SK-N-MC (cell line): ENCODE data around the gene APBA2.

Experiments
- DNase-seq: peaks from one replicate; pipeline ENCODE4 v3.0.0-alpha.2; 2011; ENCODE audit warnings: low read depth, low spot score
- H3K27ac ChIP-seq: fragments of 200-600 bp; sonication (generic); 2 replicates; pipeline ENCODE4 v1.5.1; 2016; ENCODE audit warnings: mixed run types
- H3K36me3 ChIP-seq: fragments of 200-600 bp; sonication (generic); 2 replicates; pipeline ENCODE4 v1.6.1; 2017; ENCODE audit warnings: antibody characterized with exemption, low read length, mixed read lengths; ENCODE audit not compliant: insufficient read depth
- H3K4me3 ChIP-seq: fragments of 200-600 bp; sonication (generic); 2 replicates; pipeline ENCODE4 v1.5.1; 2016
- H3K9ac ChIP-seq: fragments of 200-600 bp; sonication (generic); 2 replicates; pipeline ENCODE4 v1.8.0; 2017; ENCODE audit warnings: mixed run types, mixed read lengths; ENCODE audit not compliant: insufficient read length
- H3K9me3 ChIP-seq: fragments of 200-600 bp; sonication (generic); 2 replicates; pipeline ENCODE4 v1.6.1; 2017; ENCODE audit warnings: low read depth, mild to moderate bottlenecking, antibody characterized with exemption, low read length, moderate library complexity, mixed read lengths
- EZH2 ChIP-seq: fragments of 200-600 bp; sonication (generic); IDR thresholded peaks from one replicate; pipeline ENCODE4 v1.6.1; 2017; ENCODE audit warnings: antibody characterized with exemption
- FOXP2 ChIP-seq: optimal IDR thresholded peaks from 2 replicates; pipeline ENCODE3; 2011; ENCODE audit warnings: mild to moderate bottlenecking, moderate library complexity; ENCODE audit not compliant: insufficient read depth; ENCODE audit errors: extremely low read length, control extremely low read depth
- POLR2AphosphoS5 ChIP-seq: IDR thresholded peaks from 2 replicates; pipeline ENCODE4 v1.6.1; 2012; ENCODE audit warnings: mild to moderate bottlenecking, low read depth, low read length, borderline replicate concordance

Gene APBA2

GRCh38 chr15:29056839-29057450, 171.2 kb downstream of the APBA2 start:
- Histone ChIP-seq H3K9me3 (no peaks in the 10 kb centered on the region), H3K27ac (no peak overlapping the region), H3K36me3 (no peaks in the 10 kb centered on the region), H3K9ac (no peak overlapping the region), H3K4me3 (no peak overlapping the region)
- TF ChIP-seq POLR2AphosphoS5 (no peak), EZH2 (no peak), FOXP2 (no peak)
- DNase-seq: no peak

- H3K27ac ChIP-seq: no peak overlapping the region
Measured at GRCh38 chr15:29057856-29058255, 172.1 kb downstream of the APBA2 start.

GRCh38 chr15:29058903-29059539, 173.2 kb downstream of the APBA2 start:
- Histone ChIP-seq H3K36me3 (no peaks in the 10 kb centered on the region), H3K9me3 (no peaks in the 10 kb centered on the region), H3K4me3 (no peak overlapping the region), H3K9ac (no peak overlapping the region), H3K27ac (no peak overlapping the region)
- DNase-seq: no peak
- TF ChIP-seq EZH2: no peak
- no peak for TF ChIP-seq FOXP2
- TF ChIP-seq POLR2AphosphoS5: no peak

More at GRCh38 chr15:29057856-29058255, 172.1 kb downstream of the APBA2 start:
- TF ChIP-seq FOXP2 (no peak), POLR2AphosphoS5 (no peak), EZH2 (no peak)
- Histone ChIP-seq H3K9ac (no peak overlapping the region), H3K36me3 (no peaks in the 10 kb centered on the region), H3K9me3 (no peaks in the 10 kb centered on the region), H3K4me3 (no peak overlapping the region)
- no peak for DNase-seq

- H3K27ac ChIP-seq: no peak overlapping the region
- no peak for DNase-seq
- no peak for TF ChIP-seq POLR2AphosphoS5
- no peak for TF ChIP-seq EZH2
- no peak for TF ChIP-seq FOXP2
- no peak overlapping the region for H3K4me3 ChIP-seq
- no peaks in the 10 kb centered on the region for H3K36me3 ChIP-seq
- no peaks in the 10 kb centered on the region for H3K9me3 ChIP-seq
- H3K9ac ChIP-seq: no peak overlapping the region
Measured at GRCh38 chr15:29059871-29060640, 174.3 kb downstream of the APBA2 start.

GRCh38 chr15:29061746-29062145, 176.0 kb downstream of the APBA2 start:
- no peak overlapping the region for H3K4me3 ChIP-seq
- DNase-seq: no peak
- H3K36me3 ChIP-seq: no peaks in the 10 kb centered on the region
- no peaks in the 10 kb centered on the region for H3K9me3 ChIP-seq
- no peak overlapping the region for H3K27ac ChIP-seq
- no peak for TF ChIP-seq FOXP2
- TF ChIP-seq EZH2: no peak
- no peak for TF ChIP-seq POLR2AphosphoS5
- H3K9ac ChIP-seq: no peak overlapping the region

- no peaks in the 10 kb centered on the region for H3K9me3 ChIP-seq
Measured at GRCh38 chr15:29062179-29062591, 176.4 kb downstream of the APBA2 start.

GRCh38 chr15:29062626-29063025, 176.9 kb downstream of the APBA2 start:
- H3K4me3 ChIP-seq: no peak overlapping the region
- H3K9ac ChIP-seq: no peak overlapping the region
- no peak for DNase-seq
- no peaks in the 10 kb centered on the region for H3K36me3 ChIP-seq
- TF ChIP-seq FOXP2: no peak
- no peak for TF ChIP-seq EZH2
- no peak overlapping the region for H3K27ac ChIP-seq
- no peaks in the 10 kb centered on the region for H3K9me3 ChIP-seq

More at GRCh38 chr15:29062179-29062591, 176.4 kb downstream of the APBA2 start:
- DNase-seq: no peak
- H3K27ac ChIP-seq: no peak overlapping the region
- no peak overlapping the region for H3K4me3 ChIP-seq
- H3K9ac ChIP-seq: no peak overlapping the region
- no peak for TF ChIP-seq EZH2
- no peak for TF ChIP-seq FOXP2
- TF ChIP-seq POLR2AphosphoS5: no peak
- no peaks in the 10 kb centered on the region for H3K36me3 ChIP-seq

GRCh38 chr15:29063646-29064045, 177.9 kb downstream of the APBA2 start:
- DNase-seq: no peak
- no peak for TF ChIP-seq POLR2AphosphoS5
- no peak for TF ChIP-seq FOXP2
- H3K27ac ChIP-seq: no peak overlapping the region
- no peaks in the 10 kb centered on the region for H3K9me3 ChIP-seq
- no peak overlapping the region for H3K4me3 ChIP-seq
- no peaks in the 10 kb centered on the region for H3K36me3 ChIP-seq
- no peak overlapping the region for H3K9ac ChIP-seq

- Histone ChIP-seq H3K9me3 (no peaks in the 10 kb centered on the region), H3K9ac (no peak overlapping the region), H3K27ac (no peak overlapping the region), H3K36me3 (no peaks in the 10 kb centered on the region), H3K4me3 (no peak overlapping the region)
- no peak for DNase-seq
- TF ChIP-seq FOXP2 (no peak), EZH2 (no peak)
Measured at GRCh38 chr15:29064290-29064689, 178.5 kb downstream of the APBA2 start.
